ENCODE measurements around the gene GABRA4.

The GABRA4 gene

GRCh38 chr4:46933686-46934085 lies 59.7 kb downstream of the GABRA4 start:
- no peak for TF ChIP-seq CTCF (IDR thresholded peaks at IDR 0.05; ENCODE audit: extremely low read depth, missing control alignments)
- no peak for DNase-seq (ENCODE audit: low spot score)

- peak; percentile 24 for DNase-seq (ENCODE audit: low spot score)
- peak; percentile 56 for TF ChIP-seq CTCF (IDR thresholded peaks at IDR 0.05; ENCODE audit: extremely low read depth, missing control alignments)
Measured at GRCh38 chr4:46931981-46932380, 61.4 kb downstream of the GABRA4 start.

GRCh38 chr4:46930891-46931290 lies 62.5 kb downstream of the GABRA4 start:
- no peak for TF ChIP-seq CTCF (IDR thresholded peaks at IDR 0.05; ENCODE audit: extremely low read depth, missing control alignments)
- DNase-seq (ENCODE audit: low spot score) = no peak

- TF ChIP-seq CTCF (IDR thresholded peaks at IDR 0.05; ENCODE audit: extremely low read depth, missing control alignments) = no peak
- DNase-seq (ENCODE audit: low spot score) = no peak
Measured at GRCh38 chr4:46927201-46927600, 66.2 kb downstream of the GABRA4 start.

GRCh38 chr4:46924789-46925529 lies 68.4 kb downstream of the GABRA4 start:
- no peak for DNase-seq (ENCODE audit: low spot score)
- TF ChIP-seq CTCF (IDR thresholded peaks at IDR 0.05; ENCODE audit: extremely low read depth, missing control alignments) = no peak

- no peak for DNase-seq (ENCODE audit: low spot score)
- TF ChIP-seq CTCF (IDR thresholded peaks at IDR 0.05; ENCODE audit: extremely low read depth, missing control alignments) = no peak
Measured at GRCh38 chr4:46922205-46922604, 71.2 kb downstream of the GABRA4 start.

GRCh38 chr4:46909078-46909477 lies 84.3 kb downstream of the GABRA4 start, which contains the start of gene COX7B2:
Gene COX7B2, minus strand, starts transcription at chr4:46909245. Its CDS starts 174,053 bp downstream, at chr4:46735192.
- TF ChIP-seq CTCF (IDR thresholded peaks at IDR 0.05; ENCODE audit: extremely low read depth, missing control alignments) = no peak
- DNase-seq (ENCODE audit: low spot score) = no peak
